Effector memory CD8-positive, alpha-beta T cell (primary cell): ENCODE measurements around the gene DPP6.

ENCODE experiments used
- ATAC-seq: fragments of 150-1000 bp; cut with Tn5 transposase; replicated peaks from 2 replicates; pipeline ENCODE4 v1.10.0; 2021; ENCODE audit warnings: mild to moderate bottlenecking, moderate library complexity
- DNase-seq, 3 experiments: peaks; one replicate each; pipeline ENCODE4 v3.0.0; 2021
- H3K27ac Mint-ChIP-seq, 2 donors: one replicate each; pipeline ENCODE4 v1.8.0; 2022; ENCODE audit warnings: mild to moderate bottlenecking in 2 of 2, mixed read lengths in 2 of 2, moderate library complexity in 2 of 2
- H3K27me3 Mint-ChIP-seq, 2 donors: one replicate each; pipeline ENCODE4 v1.8.0; 2022; ENCODE audit warnings: mixed read lengths in 2 of 2
- H3K36me3 Mint-ChIP-seq: one replicate; pipeline ENCODE4 v1.8.0; 2022; ENCODE audit warnings: mild to moderate bottlenecking, moderate library complexity, mixed read lengths; ENCODE audit not compliant: insufficient read depth
- H3K4me1 Mint-ChIP-seq, 2 donors: one replicate each; pipeline ENCODE4 v1.8.0; 2022; ENCODE audit warnings: low read depth in 2 of 2, mixed read lengths in 2 of 2
- H3K4me3 Mint-ChIP-seq, 2 donors: one replicate each; pipeline ENCODE4 v1.8.0; 2022; ENCODE audit warnings: mild to moderate bottlenecking in 2 of 2, mixed read lengths in 2 of 2, moderate library complexity in 2 of 2
- H3K9me3 Mint-ChIP-seq, 2 donors: one replicate each; pipeline ENCODE4 v1.8.0; 2022; ENCODE audit warnings: mixed read lengths in 2 of 2

Gene DPP6

DNA sequence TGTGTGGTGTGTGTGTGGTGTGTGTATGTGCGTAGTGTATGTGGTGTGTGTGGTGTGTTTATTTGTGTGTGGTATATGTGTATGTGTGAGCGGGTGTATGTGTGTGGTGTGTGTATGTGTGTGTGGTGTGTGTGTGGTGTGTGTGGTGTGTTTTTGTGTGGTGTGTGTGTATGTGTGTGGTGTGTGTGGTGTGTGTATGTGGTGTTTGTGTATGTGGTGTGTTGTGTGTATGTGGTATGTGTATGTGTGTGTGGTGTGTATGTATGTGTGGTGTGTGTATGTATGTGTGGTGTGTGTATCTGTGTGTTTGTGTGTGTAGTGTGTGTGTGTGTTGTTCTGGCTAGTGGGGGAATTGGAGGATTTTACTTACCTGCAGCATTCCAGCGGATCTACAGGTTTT is 523.3 kb downstream of the DPP6 start:
- no peak overlapping the region for H3K4me3 Mint-ChIP-seq
- H3K9me3 Mint-ChIP-seq: peaks cover 9 to 17% of the 10 kb centered on the region in 2 donors
- no peaks in the 10 kb centered on the region for H3K27me3 Mint-ChIP-seq
- H3K4me1 Mint-ChIP-seq: no peaks in the 10 kb centered on the region
- no peaks in the 10 kb centered on the region for H3K36me3 Mint-ChIP-seq
- no peak for DNase-seq
- H3K27ac Mint-ChIP-seq: no peak overlapping the region
- no peak for ATAC-seq

DNA sequence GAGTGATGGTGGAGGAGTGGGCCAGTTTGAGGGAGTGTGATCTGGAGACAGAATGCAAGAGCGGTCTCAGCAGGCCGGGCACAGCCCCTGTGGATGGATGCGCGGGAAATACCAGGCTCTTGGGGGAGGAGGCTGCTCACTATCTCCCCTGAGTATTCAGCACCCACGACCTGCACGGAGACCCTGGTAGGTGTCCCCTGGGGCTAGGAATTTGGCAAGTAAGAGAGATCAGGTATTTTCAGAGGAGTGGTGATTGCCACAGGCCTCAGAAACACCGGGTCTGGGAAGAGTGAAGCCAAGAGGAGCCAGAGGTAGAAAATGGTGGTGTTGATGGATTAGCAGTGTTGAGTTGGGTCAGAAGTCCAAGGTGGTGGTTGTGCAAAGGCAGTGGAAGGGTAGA is 524.4 kb downstream of the DPP6 start:
- no peak for DNase-seq
- Mint-ChIP-seq H3K4me1 (no peaks in the 10 kb centered on the region), H3K27me3 (no peaks in the 10 kb centered on the region), H3K9me3 (peaks cover 9 to 17% of the 10 kb centered on the region in 2 donors), H3K4me3 (no peak overlapping the region), H3K36me3 (no peaks in the 10 kb centered on the region), H3K27ac (no peak overlapping the region)
- ATAC-seq: no peak

DNA sequence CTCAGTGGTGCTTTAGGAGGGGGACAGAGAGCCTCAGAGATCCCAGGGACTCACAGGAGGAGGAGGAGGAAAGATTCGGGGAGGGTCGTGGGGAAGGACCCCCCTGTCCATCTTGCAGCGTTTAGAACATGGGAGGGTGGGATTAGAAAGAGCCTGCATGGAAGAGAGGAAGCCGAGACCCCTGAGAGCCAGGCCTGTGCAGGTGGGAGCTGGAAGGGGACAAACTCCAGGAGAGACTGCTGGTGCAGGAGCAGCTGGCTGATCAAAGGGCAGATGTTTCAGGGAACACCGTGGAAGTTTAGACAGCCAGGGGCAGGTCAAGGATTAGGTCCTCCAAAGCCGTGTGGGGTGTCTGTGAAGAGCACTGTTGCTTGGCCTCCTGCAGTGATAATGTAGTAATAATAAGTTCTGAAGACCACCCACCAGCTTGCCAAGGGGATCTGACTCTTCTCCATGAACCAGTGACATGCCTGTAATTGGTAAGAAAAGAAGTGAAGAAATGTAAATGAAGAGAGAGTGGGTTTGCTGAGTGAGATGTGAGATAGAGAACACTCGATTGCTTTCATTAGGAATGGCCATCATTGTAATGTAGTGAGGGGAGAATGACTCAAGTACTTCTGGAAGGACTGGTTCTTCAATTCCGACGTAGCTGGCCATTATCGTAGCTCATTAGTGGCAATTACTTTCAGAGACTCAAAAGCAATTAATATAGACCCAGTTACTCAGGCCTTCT is 525.1 kb downstream of the DPP6 start:
- peaks cover 9 to 17% of the 10 kb centered on the region in 2 donors for H3K9me3 Mint-ChIP-seq
- no peak for DNase-seq
- no peak for ATAC-seq
- no peaks in the 10 kb centered on the region for H3K36me3 Mint-ChIP-seq
- no peaks in the 10 kb centered on the region for H3K4me1 Mint-ChIP-seq
- no peak overlapping the region for H3K4me3 Mint-ChIP-seq
- no peak overlapping the region for H3K27ac Mint-ChIP-seq
- no peaks in the 10 kb centered on the region for H3K27me3 Mint-ChIP-seq

DNA sequence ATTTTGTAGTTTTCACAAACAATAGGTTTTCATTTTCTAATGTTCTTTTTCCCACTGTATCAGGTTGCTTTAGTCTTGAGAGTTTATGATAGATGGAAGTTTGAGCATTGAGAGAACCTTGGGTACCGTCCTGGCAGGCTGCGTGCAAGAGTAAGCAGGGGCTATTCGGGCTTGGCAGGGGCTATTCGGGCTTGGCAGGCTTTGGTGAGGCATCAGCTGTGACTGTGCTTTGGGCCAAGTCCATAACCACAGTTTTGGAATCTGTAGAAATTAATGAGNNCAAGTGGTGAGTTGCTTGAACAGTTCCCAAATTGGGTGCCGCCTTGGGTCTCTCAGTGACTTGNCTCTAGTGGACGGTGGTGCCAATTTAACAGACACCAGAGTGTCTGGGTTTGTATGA is 526.1 kb downstream of the DPP6 start:
- Mint-ChIP-seq H3K4me3 (no peak overlapping the region), H3K4me1 (no peaks in the 10 kb centered on the region), H3K27ac (no peak overlapping the region), H3K27me3 (no peaks in the 10 kb centered on the region), H3K9me3 (peaks cover 9 to 17% of the 10 kb centered on the region in 2 donors), H3K36me3 (no peaks in the 10 kb centered on the region)
- ATAC-seq (no peak), DNase-seq (no peak)

DNA sequence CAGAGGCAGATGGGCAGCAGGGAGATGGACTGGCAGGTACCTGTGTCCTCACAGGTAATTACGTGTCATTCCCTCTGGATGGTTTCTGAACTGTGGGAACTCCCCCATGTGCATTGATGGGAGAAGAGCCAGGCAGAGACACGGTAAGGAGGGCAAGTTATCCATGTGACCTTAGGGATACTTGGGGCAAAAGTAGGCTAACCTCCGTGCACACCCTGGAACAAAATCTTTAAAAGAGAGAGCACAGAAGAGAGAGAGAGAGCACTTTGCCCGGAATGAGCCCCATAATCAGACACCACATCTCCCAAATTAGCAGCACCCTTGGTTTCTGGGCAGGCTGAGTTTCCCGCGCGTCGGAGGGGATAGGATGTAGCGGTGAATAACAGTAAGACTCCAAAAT is 527.5 kb downstream of the DPP6 start:
- ATAC-seq (no peak), DNase-seq (no peak)
- Mint-ChIP-seq H3K9me3 (peaks cover 12 to 24% of the 10 kb centered on the region in 2 donors), H3K36me3 (no peaks in the 10 kb centered on the region), H3K4me1 (no peaks in the 10 kb centered on the region), H3K27ac (no peak overlapping the region), H3K27me3 (no peaks in the 10 kb centered on the region), H3K4me3 (no peak overlapping the region)

DNA sequence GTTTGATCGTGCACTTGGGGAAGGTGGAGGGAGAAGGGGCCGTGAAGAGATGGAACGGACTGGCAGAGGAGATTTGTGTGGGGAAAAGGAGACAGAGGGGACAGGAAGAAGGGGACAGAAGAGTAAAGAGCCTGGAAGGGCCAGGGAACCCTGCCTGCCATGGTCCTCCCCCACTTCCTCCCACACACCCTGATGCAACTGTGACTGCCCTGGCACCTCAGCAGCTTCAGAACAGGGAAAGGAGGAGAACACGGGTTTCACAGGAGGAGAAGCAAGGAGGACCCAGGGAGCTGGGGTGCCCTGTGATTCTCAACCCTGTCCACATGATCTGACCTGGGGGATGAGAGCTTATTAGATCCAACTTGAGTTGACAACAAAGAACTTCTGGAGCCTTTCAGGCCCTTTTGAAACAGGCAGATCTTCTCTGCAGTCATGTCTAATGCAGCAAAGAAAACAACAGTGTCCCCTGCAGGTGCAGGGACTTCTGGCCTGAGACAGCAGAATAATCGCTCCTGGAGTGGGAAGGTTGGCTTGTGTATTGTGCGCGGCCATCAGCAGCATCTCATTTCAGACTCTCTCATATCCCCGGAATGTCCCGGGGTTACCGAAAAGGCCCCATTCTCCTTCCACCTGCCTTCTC is 529.2 kb downstream of the DPP6 start:
- no peak for ATAC-seq
- Mint-ChIP-seq H3K4me1 (no peaks in the 10 kb centered on the region), H3K36me3 (no peaks in the 10 kb centered on the region), H3K4me3 (no peak overlapping the region), H3K27me3 (no peaks in the 10 kb centered on the region), H3K9me3 (peaks cover 9 to 22% of the 10 kb centered on the region in 2 donors), H3K27ac (no peak overlapping the region)
- no peak for DNase-seq

DNA sequence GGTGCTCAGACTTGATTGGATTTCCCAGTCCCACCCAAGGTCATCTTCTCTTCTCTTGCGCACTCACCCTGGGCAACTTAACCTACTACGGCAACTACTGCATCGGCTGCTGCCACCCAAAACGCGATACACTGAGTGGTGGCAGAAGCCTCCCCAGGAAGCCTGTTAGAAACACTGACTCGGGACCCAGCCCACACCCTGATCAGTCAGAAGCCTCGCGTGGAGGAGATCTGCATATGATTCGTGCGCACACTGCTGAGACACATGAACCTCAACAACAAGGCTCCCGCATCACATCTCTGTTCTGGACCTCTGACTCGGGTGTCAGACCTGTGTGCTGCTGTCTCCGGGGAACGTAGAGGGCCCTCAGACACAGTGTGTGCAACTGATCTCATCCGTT is 531.3 kb downstream of the DPP6 start:
- ATAC-seq (no peak), DNase-seq (no peak)
- no peaks in the 10 kb centered on the region for H3K27me3 Mint-ChIP-seq
- H3K4me3 Mint-ChIP-seq: no peak overlapping the region
- no peaks in the 10 kb centered on the region for H3K4me1 Mint-ChIP-seq
- no peaks in the 10 kb centered on the region for H3K36me3 Mint-ChIP-seq
- H3K27ac Mint-ChIP-seq: no peak overlapping the region
- H3K9me3 Mint-ChIP-seq: peaks cover 6 to 19% of the 10 kb centered on the region in 2 donors

DNA sequence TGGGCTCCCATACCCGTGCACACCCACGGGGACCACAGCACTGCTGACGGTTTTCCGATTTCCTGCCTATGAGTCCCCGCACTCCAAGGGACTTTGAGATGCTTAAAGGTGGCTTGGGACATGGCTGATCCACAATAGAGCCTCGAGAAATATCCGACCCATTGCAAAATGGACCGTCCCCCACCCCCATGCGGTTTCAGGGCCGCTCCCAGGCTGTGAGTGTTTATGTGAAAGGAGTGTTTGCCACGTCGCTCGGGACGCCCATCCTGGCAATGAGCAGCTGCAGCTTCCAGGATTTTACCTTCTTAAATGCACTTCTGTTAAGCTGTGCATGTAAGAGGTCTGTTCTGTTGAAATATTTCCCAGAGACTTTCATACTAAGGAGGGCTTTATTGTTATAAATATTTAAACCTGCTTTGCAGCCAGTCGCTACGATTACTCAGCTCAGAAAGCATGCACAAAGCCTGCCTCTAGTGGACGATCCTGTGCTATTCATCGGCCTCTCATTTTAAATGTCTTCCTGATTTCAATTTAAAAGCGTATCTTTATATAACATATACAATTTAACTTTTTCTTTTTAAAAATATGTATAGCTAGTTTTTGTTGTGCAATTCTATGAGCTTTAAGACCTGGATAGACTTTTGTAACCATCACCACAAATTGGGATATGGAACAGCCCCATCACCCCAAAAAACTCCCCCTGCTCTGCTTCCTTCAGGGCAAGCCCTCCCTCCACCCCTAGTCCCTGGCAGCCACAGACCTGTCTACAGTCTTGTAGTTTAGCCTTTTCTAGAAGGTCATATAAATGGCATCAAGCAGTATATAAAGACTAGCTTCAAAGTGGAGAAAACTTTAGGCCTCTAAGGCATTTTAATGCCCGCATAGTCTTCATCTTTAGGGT is 532.4 kb downstream of the DPP6 start:
- H3K4me3 Mint-ChIP-seq: no peak overlapping the region
- no peak for DNase-seq
- no peaks in the 10 kb centered on the region for H3K36me3 Mint-ChIP-seq
- ATAC-seq: no peak
- H3K9me3 Mint-ChIP-seq: peaks cover 6 to 19% of the 10 kb centered on the region in 2 donors
- H3K27ac Mint-ChIP-seq: no peak overlapping the region
- no peaks in the 10 kb centered on the region for H3K4me1 Mint-ChIP-seq
- H3K27me3 Mint-ChIP-seq: no peaks in the 10 kb centered on the region

DNA sequence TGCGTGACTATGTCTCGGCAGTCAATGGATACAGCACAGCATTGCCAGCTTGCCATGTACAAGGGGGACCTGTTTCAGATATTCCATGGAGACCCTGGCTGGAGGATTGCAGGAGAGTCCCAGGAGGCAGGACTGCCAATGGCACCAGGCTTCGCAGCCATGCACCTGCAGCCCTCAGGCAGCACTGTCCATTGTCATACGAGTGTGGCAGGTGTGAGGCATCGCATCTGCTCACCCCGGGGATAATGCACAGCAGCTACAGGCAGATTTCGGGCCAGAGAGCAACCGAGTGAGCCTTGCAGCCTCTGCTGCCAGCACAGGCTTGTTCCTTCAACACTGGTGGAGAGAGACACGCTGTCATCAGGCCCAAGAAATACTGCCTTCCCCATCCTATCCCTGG is 535.6 kb downstream of the DPP6 start:
- H3K36me3 Mint-ChIP-seq: no peaks in the 10 kb centered on the region
- no peaks in the 10 kb centered on the region for H3K27me3 Mint-ChIP-seq
- H3K4me3 Mint-ChIP-seq: no peak overlapping the region
- H3K27ac Mint-ChIP-seq: no peak overlapping the region
- DNase-seq (no peak), ATAC-seq (no peak)
- H3K9me3 Mint-ChIP-seq: peaks cover 4 to 18% of the 10 kb centered on the region in 2 donors
- no peaks in the 10 kb centered on the region for H3K4me1 Mint-ChIP-seq

DNA sequence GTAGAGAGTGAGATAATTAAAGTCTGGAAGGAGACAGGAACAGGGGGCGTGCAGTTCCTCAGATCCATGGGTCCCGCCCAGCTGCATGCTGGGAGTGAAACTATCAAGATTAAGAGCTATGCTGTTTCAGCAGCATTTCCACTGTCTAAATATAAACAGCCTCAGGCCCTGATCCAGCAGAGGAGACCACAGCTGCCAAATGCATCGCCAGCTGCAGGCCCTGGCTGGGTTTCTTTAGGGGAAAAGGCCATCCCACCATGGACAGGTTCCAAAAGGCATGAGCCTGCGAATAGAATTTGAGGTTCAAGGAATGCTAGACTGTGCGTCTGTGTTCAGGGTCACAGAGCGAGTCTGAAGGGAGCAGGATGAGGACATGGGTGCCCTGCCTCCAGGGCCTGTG is 539.3 kb downstream of the DPP6 start:
- ATAC-seq: no peak
- no peaks in the 10 kb centered on the region for H3K36me3 Mint-ChIP-seq
- H3K27me3 Mint-ChIP-seq: no peaks in the 10 kb centered on the region
- peaks cover 0 to 3% of the 10 kb centered on the region in 2 donors for H3K4me1 Mint-ChIP-seq
- no peak for DNase-seq
- H3K4me3 Mint-ChIP-seq: no peak overlapping the region
- no peak overlapping the region for H3K27ac Mint-ChIP-seq
- peaks cover 0 to 9% of the 10 kb centered on the region in 2 donors for H3K9me3 Mint-ChIP-seq

DNA sequence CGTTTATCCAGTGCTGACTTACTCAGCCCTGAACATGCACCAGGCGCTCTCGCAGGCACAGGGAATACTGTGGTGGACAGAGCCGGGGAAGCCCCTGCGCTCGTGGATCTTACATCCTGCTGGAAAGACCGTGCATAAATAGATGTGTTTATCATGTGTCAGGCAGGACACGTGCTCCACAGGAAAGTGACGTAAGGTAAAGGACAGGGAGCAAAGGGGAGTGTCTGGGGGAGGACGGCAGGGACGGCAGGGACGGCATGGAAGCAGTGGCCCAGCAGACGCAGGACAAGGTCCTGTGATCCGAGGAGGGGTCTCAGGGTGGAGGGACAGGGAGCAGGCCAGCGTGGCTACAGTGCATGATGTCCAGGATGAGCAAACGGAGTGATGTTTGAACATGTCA is 540.2 kb downstream of the DPP6 start:
- H3K27ac Mint-ChIP-seq: no peak overlapping the region
- H3K27me3 Mint-ChIP-seq: no peaks in the 10 kb centered on the region
- H3K4me3 Mint-ChIP-seq: no peak overlapping the region
- DNase-seq: no peak
- no peak for ATAC-seq
- H3K4me1 Mint-ChIP-seq: peaks cover 0 to 3% of the 10 kb centered on the region in 2 donors
- H3K36me3 Mint-ChIP-seq: no peaks in the 10 kb centered on the region
- H3K9me3 Mint-ChIP-seq: peaks cover 0 to 4% of the 10 kb centered on the region in 2 donors

DNA sequence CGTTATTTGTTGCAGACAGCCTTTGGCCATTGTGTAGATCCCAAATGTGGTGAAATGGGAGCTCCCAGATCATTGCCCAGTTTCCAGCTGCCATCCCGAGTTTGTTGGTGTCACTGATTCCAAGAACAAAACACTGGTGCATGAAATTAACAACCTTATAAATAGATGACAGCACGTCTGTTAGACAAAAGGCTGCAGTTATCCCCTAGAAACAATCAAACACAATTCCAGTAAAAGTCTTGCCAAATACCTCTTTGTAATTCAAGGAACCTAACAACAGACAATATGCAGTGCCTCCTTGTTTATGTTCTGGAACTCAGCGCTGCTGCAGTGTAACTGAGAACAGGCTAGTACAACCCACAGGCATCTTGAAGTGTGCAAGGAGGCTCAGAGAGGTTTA is 546.2 kb downstream of the DPP6 start:
- ATAC-seq (no peak), DNase-seq (no peak)
- Mint-ChIP-seq H3K36me3 (no peaks in the 10 kb centered on the region), H3K9me3 (no peaks in the 10 kb centered on the region), H3K27ac (no peak overlapping the region), H3K4me3 (no peak overlapping the region), H3K27me3 (no peaks in the 10 kb centered on the region), H3K4me1 (peaks cover 0 to 3% of the 10 kb centered on the region in 2 donors)

DNA sequence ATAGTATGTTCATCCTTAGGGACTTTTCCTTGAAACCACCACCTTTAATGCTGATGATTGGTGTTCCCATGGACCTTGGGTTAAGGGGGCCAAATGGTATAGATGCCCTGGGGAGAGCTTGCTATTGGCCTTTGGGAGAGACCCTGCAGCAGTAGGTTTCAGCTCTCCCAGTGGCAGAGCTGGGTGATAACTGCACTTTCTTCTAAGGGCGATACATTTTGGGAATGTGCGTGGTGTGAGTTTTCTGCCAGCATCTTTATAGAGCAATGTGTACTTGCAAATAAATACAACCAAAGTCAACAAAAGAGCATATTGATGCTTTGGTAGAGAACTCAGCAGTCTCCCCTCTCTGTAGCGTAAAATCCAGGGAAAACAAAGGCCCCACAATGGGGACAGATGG is 546.7 kb downstream of the DPP6 start:
- Mint-ChIP-seq H3K27ac (no peak overlapping the region), H3K4me3 (no peak overlapping the region), H3K9me3 (no peaks in the 10 kb centered on the region), H3K4me1 (peaks cover 0 to 3% of the 10 kb centered on the region in 2 donors), H3K27me3 (no peaks in the 10 kb centered on the region), H3K36me3 (no peaks in the 10 kb centered on the region)
- ATAC-seq (no peak), DNase-seq (no peak)
